ENCODE results near the gene FREM3. TPM values are rescaled to one million over a fixed set of nuclear protein-coding genes. Genes with fewer than 3 reads are reported as not detected.

The FREM3 gene
- total and polyA plus RNA-seq, 2 of the 8 experiments (the other 6 are each of a cell fraction or from before 2014, with no cell fraction given) = 0.03 to 0.11 TPM

- H3K23ac ChIP-seq (ENCODE audit: insufficient read length) = no peak overlapping the region
- H3K14ac ChIP-seq (ENCODE audit: insufficient read length) = no peak overlapping the region
- no peak overlapping the region for H2BK20ac ChIP-seq (ENCODE audit: low read length)
- H3K79me1 ChIP-seq (ENCODE audit: low read depth, low read length) = no peaks in the 10 kb centered on the region
- no peaks in the 10 kb centered on the region for H3K79me2 ChIP-seq (ENCODE audit: control insufficient read depth in 1 of 2, insufficient read depth in 2 of 2, low read length in 2 of 2)
- no peak overlapping the region for H3K56ac ChIP-seq (replicated peaks; ENCODE audit: insufficient read length, low read depth, low read length)
- no peak overlapping the region for H3K18ac ChIP-seq (ENCODE audit: extremely low read depth, low read length)
- no peaks in the 10 kb centered on the region for H3K9me3 ChIP-seq (ENCODE audit: insufficient read depth in 2 of 2, low read depth in 1 of 2, low read length in 1 of 2)
- ChIA-PET POLR2A (ENCODE audit: partially characterized antibody) (interaction anchor here (0.6 to 1.4 kb wide), 3 partner anchors 13 to 967 kb away, joined by 3 to 4 read pairs (median 3); no protein-coding TSS in a partner anchor), CTCF (ENCODE audit: partially characterized antibody) (interaction anchor here (1.4 kb wide), 1 partner anchor 26 kb away, joined by 5 read pairs; no protein-coding TSS in a partner anchor)
- H3K27ac ChIP-seq (ENCODE audit: low read depth, low read length) = no peak overlapping the region
- no peaks in the 10 kb centered on the region for H3K27me3 ChIP-seq (replicated peaks in 1 of 4; ENCODE audit: control insufficient read depth in 3 of 4, extremely low read depth in 1 of 4, insufficient read depth in 3 of 4, low read length in 3 of 4)
- H2AFZ ChIP-seq (ENCODE audit: low read length) = no peak overlapping the region
- no peaks in the 10 kb centered on the region; the same call in 1 of the 2 replicates for H3K23me2 ChIP-seq (ENCODE audit: low read depth, low read length)
- no peak overlapping the region for H3K4me2 ChIP-seq (ENCODE audit: insufficient read depth in 1 of 2, low read depth in 2 of 2, low read length in 2 of 2)
- H2BK12ac ChIP-seq (ENCODE audit: low read depth, low read length) = no peak overlapping the region
- H4K91ac ChIP-seq (replicated peaks; ENCODE audit: insufficient read length, low read length) = no peak overlapping the region
- no peaks in the 10 kb centered on the region for H4K20me1 ChIP-seq (replicated peaks in 1 of 2; ENCODE audit: control insufficient read depth in 1 of 2, insufficient read depth in 2 of 2, low read length in 2 of 2)
- H2BK5ac ChIP-seq (ENCODE audit: low read depth, low read length) = no peak overlapping the region
- H3K4me3 ChIP-seq (ENCODE audit: extremely low read depth in 1 of 4, insufficient read depth in 2 of 4, low read depth in 3 of 4, low read length in 4 of 4) = no peak overlapping the region
- no peak overlapping the region for H4K8ac ChIP-seq (ENCODE audit: extremely low read depth, insufficient read depth, low read length)
- H3K36me3 ChIP-seq (ENCODE audit: control insufficient read depth in 2 of 4, insufficient read depth in 4 of 4, low read length in 3 of 4) = peaks cover 0 to 34% (median 4%) of the 10 kb centered on the region in 4 experiments; a peak in 4 of 8 replicates
- 96% methylated on average over 5 of the region's 5 CpGs; no CpG with 5 or more reads in 1 of the 2 experiments for WGBS, 2 experiments (ENCODE audit: extremely low coverage in 1 of 2, insufficient coverage in 1 of 2, insufficient read length in 1 of 2, insufficient replicate concordance in 2 of 2, low coverage in 1 of 2, low lambda C conversion rate in 2 of 2, missing lambda C conversion rate in 1 of 2)
- no peak overlapping the region for H3K4ac ChIP-seq (replicated peaks; ENCODE audit: insufficient read length, low read depth, low read length)
- H2AK5ac ChIP-seq (ENCODE audit: low read depth, low read length) = no peak overlapping the region
- DNase-seq (ENCODE audit: low read depth in 1 of 2, low spot score in 2 of 2) = no peak
- no peak overlapping the region for H3K9ac ChIP-seq (replicated peaks in 1 of 4; ENCODE audit: extremely low read depth in 1 of 4, low read depth in 3 of 4, low read length in 3 of 4)
- TF ChIP-seq NANOG (IDR thresholded peaks at IDR 0.05; ENCODE audit: insufficient read depth, low read depth, low read length, poor library complexity, severe bottlenecking) = no peak
- TF ChIP-seq BRCA1 (IDR thresholded peaks at IDR 0.05; ENCODE audit: low read depth, low read length) = no peak
- TF ChIP-seq BACH1 (IDR thresholded peaks at IDR 0.05; ENCODE audit: low read length) = no peak
- TF ChIP-seq MAX (IDR thresholded peaks at IDR 0.05) = no peak
- no peak for TF ChIP-seq KDM4A (IDR thresholded peaks at IDR 0.05; ENCODE audit: low read depth, low read length, severe bottlenecking)
- TF ChIP-seq SRF (IDR thresholded peaks at IDR 0.05; ENCODE audit: low read depth, low read length) = no peak
- H2BK120ac ChIP-seq (replicated peaks; ENCODE audit: low read depth, low read length) = no peak overlapping the region
- no peak for FAIRE-seq
- H3K4me1 ChIP-seq (replicated peaks in 1 of 4; ENCODE audit: control insufficient read depth in 3 of 4, insufficient read depth in 4 of 4, low read length in 3 of 4) = no peaks in the 10 kb centered on the region
- H4K5ac ChIP-seq (ENCODE audit: insufficient read length, low read depth, low read length) = no peak overlapping the region
- H2BK15ac ChIP-seq (ENCODE audit: low read length) = no peak overlapping the region
Measured at GRCh38 chr4:143555676-143556075, 144.8 kb downstream of the FREM3 start.
